K562 (cell line): ENCODE data around the gene TELO2. TPM values are rescaled to one million over a fixed set of nuclear protein-coding genes. Genes with fewer than 3 reads are reported as not detected.
A peak's percentile ranks its signal among the peaks of the same experiment; 100 is the strongest.

Experiments used
- ATAC-seq: fragments of 200-7000 bp; cut with Tn5 transposase; 3 replicates; pipeline ENCODE4 v1.9.1; 2020; ENCODE audit warnings: moderate library complexity
- BruUV-seq: library from RNA; stranded (reverse); fragments of 400-500 nt; replicated peaks from 2 replicates; lab custom pipeline; 2021; lab: Mats Ljungman, UMichigan
- CTCF ChIA-PET: fragments of 300-600 bp; formaldehyde crosslinking; extraction: SDS; loops from one replicate; lab custom pipeline; 2021; ENCODE audit warnings: low intra/inter-chr PET ratio; lab: Yijun Ruan, JAX
- POLR2A ChIA-PET: fragments of 300-600, 350-650 bp; sonication (Branson Sonifier 250); formaldehyde crosslinking; extraction: SDS; loops from one replicate; lab custom pipeline; 2021; ENCODE audit warnings: antibody characterized with exemption, inconsistent platforms; lab: Yijun Ruan, JAX
- DNase-seq, 4 experiments: peaks; one replicate each; pipeline versions ENCODE4 v3.0.0 to v3.0.0-alpha.2; 2011 to 2018; ENCODE audit warnings: low spot score in 3 of 4, mixed read lengths in 3 of 4; ENCODE audit errors: extremely low read depth in 1 of 4
- FAIRE-seq: peaks from 2 replicates; lab custom pipeline; 2011; peaks lifted over from hg19 to GRCh38; lab: Jason Lieb, UNC
- H2AFZ ChIP-seq: 2 replicates; pipeline ENCODE4 v1.6.0; 2011; ENCODE audit warnings: low read depth, low read length, control low read depth, inconsistent platforms
- H3K27ac ChIP-seq: fragments of 200-600 bp; 3 replicates; pipeline ENCODE4 v1.8.0; 2011; ENCODE audit warnings: low read depth, mild to moderate bottlenecking, control low read depth, inconsistent platforms, low read length, moderate library complexity, mixed read lengths; ENCODE audit errors: extremely low read depth
- H3K27me3 ChIP-seq, 2 experiments: fragments of 300-600 bp in 1 of 2; 2 replicates in 1 of 2; 3 replicates in 1 of 2; pipeline versions ENCODE4 v1.6.0 to v1.8.0; 2011; ENCODE audit warnings: inconsistent platforms in 2 of 2, low read length in 2 of 2, mild to moderate bottlenecking in 1 of 2, mixed read lengths in 1 of 2, moderate library complexity in 1 of 2; ENCODE audit not compliant: control insufficient read depth in 2 of 2, insufficient read depth in 2 of 2
- H3K36me3 ChIP-seq: fragments of 300-600 bp; 3 replicates; pipeline ENCODE4 v1.8.0; 2011; ENCODE audit warnings: mild to moderate bottlenecking, low read length, inconsistent platforms; ENCODE audit not compliant: control insufficient read depth, insufficient read depth
- H3K4me1 ChIP-seq, 2 experiments: fragments of 200-600 bp in 1 of 2; replicated peaks in 1 of 2; 2 replicates in 1 of 2; 3 replicates in 1 of 2; pipeline versions ENCODE4 v1.5.1 to v1.8.0; 2011; ENCODE audit warnings: inconsistent platforms in 2 of 2, low read length in 2 of 2, mild to moderate bottlenecking in 1 of 2, mixed read lengths in 1 of 2, moderate library complexity in 1 of 2; ENCODE audit not compliant: control insufficient read depth in 2 of 2, insufficient read depth in 2 of 2
- H3K4me2 ChIP-seq: 2 replicates; pipeline ENCODE4 v1.6.1; 2011; ENCODE audit warnings: low read length, control low read depth, inconsistent platforms, mixed read lengths; ENCODE audit not compliant: insufficient read depth
- H3K4me3 ChIP-seq: fragments of 200-600 bp; sonication (generic), shearing (Covaris generic); 2 replicates; pipeline ENCODE4 v1.5.1; 2016; ENCODE audit warnings: control low read depth, inconsistent platforms
- H3K79me2 ChIP-seq: fragments of 200-600 bp; 3 replicates; pipeline ENCODE4 v1.8.0; 2011; ENCODE audit warnings: low read length, inconsistent platforms; ENCODE audit not compliant: control insufficient read depth, insufficient read depth
- H3K9ac ChIP-seq, 2 experiments: 2 replicates each; pipeline versions ENCODE4 v1.6.0 to v1.6.1; 2011; ENCODE audit warnings: low read depth in 2 of 2, low read length in 2 of 2, control low read depth in 1 of 2, inconsistent platforms in 1 of 2, mild to moderate bottlenecking in 1 of 2, mixed read lengths in 1 of 2; ENCODE audit not compliant: insufficient read depth in 1 of 2
- H3K9me1 ChIP-seq: one replicate; pipeline ENCODE4 v1.6.0; 2011; ENCODE audit warnings: inconsistent platforms, mild to moderate bottlenecking, low read length, moderate library complexity; ENCODE audit not compliant: control insufficient read depth, insufficient read depth
- H3K9me3 ChIP-seq: replicated peaks from 2 replicates; pipeline ENCODE4 v1.5.1; 2011; ENCODE audit warnings: low read depth, low read length, inconsistent platforms; ENCODE audit not compliant: control insufficient read depth, insufficient read depth
- H4K20me1 ChIP-seq: replicated peaks from 2 replicates; pipeline ENCODE4 v1.6.1; 2011; ENCODE audit warnings: low read length, inconsistent platforms, mixed read lengths; ENCODE audit not compliant: control insufficient read depth, insufficient read depth
- CHD2 ChIP-seq: IDR thresholded peaks from 2 replicates; pipeline ENCODE4 v1.6.1; 2011; ENCODE audit warnings: low read depth, low read length
- GATA2 ChIP-seq: sonication (generic); formaldehyde crosslinking; IDR thresholded peaks from 2 replicates; pipeline ENCODE4 v1.4.0; 2020; ENCODE audit warnings: mild to moderate bottlenecking, missing genetic modification reagents
- HNRNPH1 ChIP-seq: fragments of 200-400 bp; formaldehyde crosslinking; optimal IDR thresholded peaks from 2 replicates; pipeline ENCODE3; 2017; ENCODE audit warnings: low read depth, mild to moderate bottlenecking, low read length, moderate library complexity
- KHSRP ChIP-seq: fragments of 450-650 bp; IDR thresholded peaks from 2 replicates; pipeline ENCODE4 v1.6.1; 2017
- NFRKB ChIP-seq: fragments of 450-650 bp; IDR thresholded peaks from 2 replicates; pipeline ENCODE4 v1.6.1; 2016; ENCODE audit warnings: low read depth
- NKRF ChIP-seq: fragments of 450-650 bp; IDR thresholded peaks from 2 replicates; pipeline ENCODE4 v1.6.1; 2016; ENCODE audit warnings: borderline replicate concordance
- STAT5B ChIP-seq: fragments of 250-450 bp; sonication (Bioruptor Pico); IDR thresholded peaks from 2 replicates; pipeline ENCODE4 v1.8.0; 2021; ENCODE audit warnings: mild to moderate bottlenecking, inconsistent platforms
- ZNF197 ChIP-seq: fragments of 200-800 bp; sonication (Bioruptor generic); IDR thresholded peaks from 2 replicates; pipeline ENCODE4 v1.6.1; 2016; ENCODE audit warnings: low read depth, missing genetic modification characterization, missing compliant biosample characterization
- ZNF263 ChIP-seq: sonication (generic); formaldehyde crosslinking; IDR thresholded peaks from 2 replicates; pipeline ENCODE4 v1.8.0; 2022; ENCODE audit warnings: mild to moderate bottlenecking, missing genetic modification reagents, borderline replicate concordance
- ZNF398 ChIP-seq: fragments of 250-450 bp; sonication (Bioruptor Pico); IDR thresholded peaks from 2 replicates; pipeline ENCODE4 v1.8.0; 2021; ENCODE audit warnings: moderate library complexity, mild to moderate bottlenecking, inconsistent platforms
- ZNF584 ChIP-seq: fragments of 200-800 bp; sonication (Bioruptor generic); IDR thresholded peaks from 2 replicates; pipeline ENCODE4 v1.6.1; 2016; ENCODE audit warnings: low read depth, mild to moderate bottlenecking, missing genetic modification characterization, missing compliant biosample characterization
- ZNF76 ChIP-seq: fragments of 250-450 bp; sonication (Bioruptor Pico); IDR thresholded peaks from 2 replicates; pipeline ENCODE4 v1.4.0; 2020; ENCODE audit warnings: mild to moderate bottlenecking, moderate library complexity, borderline replicate concordance
- ZNF830 ChIP-seq: fragments of 250-450 bp; sonication (Bioruptor Pico); IDR thresholded peaks from 2 replicates; pipeline ENCODE4 v1.5.0; 2021; ENCODE audit warnings: mild to moderate bottlenecking
- WGBS: fragments of 100-300 bp; shearing (Covaris generic); methylation state at CpG from one replicate; pipeline ENCODE4 v1.1.6; 2016; ENCODE audit warnings: low coverage, mixed read lengths; ENCODE audit not compliant: insufficient coverage; ENCODE audit errors: missing lambda C conversion rate; 5-methylcytosine and 5-hydroxymethylcytosine counted together
- in situ Hi-C: fragments of 300-500 bp; cut with MboI; formaldehyde crosslinking; loops from 4 replicates; pipeline ENCODE4 v1.15.0; 2018; ENCODE audit warnings: inconsistent platforms, mixed read lengths
- intact Hi-C: fragments of 100-400 bp; cut with micrococcal nuclease; formaldehyde crosslinking; loops from 2 replicates; pipeline ENCODE4 v1.14.2; 2022
- polyA plus RNA-seq, 8 experiments: library from polyadenylated mRNA; depleted of rRNA in 4 of 8; stranded (reverse) in 5 of 8; unstranded in 3 of 8; fragments of >200 nt; fragmentation: Nextera tagmentation in 2 of 8; fragmentation: Illumina TruSeq in 1 of 8; extraction: Ambion mirVana in 2 of 8; extraction: Trizol in 1 of 8; gene quantifications; 2 replicates each; pipeline versions ENCODE4 v1.2.1 to v1.2.3, GENCODE V29; 2011 to 2014; ENCODE audit warnings: inconsistent platforms in 1 of 8, missing spikeins in 1 of 8
- total RNA-seq, 7 experiments: library from RNA; depleted of rRNA in 6 of 7; stranded (reverse); fragments of >200 nt in 6 of 7; fragmentation: Illumina TruSeq in 2 of 7; extraction: Trizol in 2 of 7; gene quantifications; 2 replicates each; pipeline versions ENCODE4 v1.2.1 to v1.2.3, GENCODE V29; 2011 to 2021; ENCODE audit warnings: low replicate concordance in 1 of 7

TELO2 gene
- total and polyA plus RNA-seq, 9 of the 15 experiments (the other 6 are each of a cell fraction or from before 2014, with no cell fraction given) = 0.51 to 91.8 (median 14.5) TPM

GRCh38 chr16:1452530-1452929 lies 40.6 kb upstream of the TELO2 start:
- intact Hi-C loops = no loop called here
- H3K4me1 ChIP-seq = peaks cover 0 to 17% of the 10 kb centered on the region in 2 experiments; a peak in 2 of 5 replicates
- no peak overlapping the region; a peak in 1 of 4 replicates for H3K9ac ChIP-seq
- FAIRE-seq (no peak), DNase-seq (no peak), ATAC-seq (no peak)
- H4K20me1 ChIP-seq = no peaks in the 10 kb centered on the region
- in situ Hi-C loops = no loop called here
- BruUV-seq = no TSS peak
- H3K9me3 ChIP-seq = no peaks in the 10 kb centered on the region
- WGBS = 86% methylated on average over 8 of the region's 20 CpGs
- ChIA-PET CTCF (no interaction called here), POLR2A (no interaction called here)
- H3K9me1 ChIP-seq = peaks cover 2% of the 10 kb centered on the region
- H3K27me3 ChIP-seq = no peaks in the 10 kb centered on the region
- TF ChIP-seq ZNF584 (no peak), ZNF197 (CRISPR knock-in tag) (no peak)
- no peaks in the 10 kb centered on the region for H3K79me2 ChIP-seq
- peaks cover 81% of the 10 kb centered on the region; the same call in 2 of the 3 replicates for H3K36me3 ChIP-seq
- no peak overlapping the region for H3K27ac ChIP-seq
- H3K4me2 ChIP-seq = no peak overlapping the region
- no peak overlapping the region for H3K4me3 ChIP-seq
- no peak overlapping the region for H2AFZ ChIP-seq

GRCh38 chr16:1453316-1453715 lies 39.8 kb upstream of the TELO2 start:
- H3K4me3 ChIP-seq = no peak overlapping the region
- no peak overlapping the region for H3K27ac ChIP-seq
- no peak overlapping the region for H2AFZ ChIP-seq
- in situ Hi-C loops (no loop called here), intact Hi-C loops (no loop called here)
- no peak overlapping the region; a peak in 1 of 4 replicates for H3K9ac ChIP-seq
- H3K27me3 ChIP-seq = no peaks in the 10 kb centered on the region
- BruUV-seq = TSS peak; percentile 31
- peaks cover 83% of the 10 kb centered on the region; the same call in 2 of the 3 replicates for H3K36me3 ChIP-seq
- 94% methylated on average over 13 of the region's 19 CpGs for WGBS
- ChIA-PET CTCF (interaction anchor here (0.6 kb wide), 1 partner anchor 659 kb away, joined by 3 read pairs; no protein-coding TSS in a partner anchor), POLR2A (interaction anchor here (1.4 kb wide), 1 partner anchor 9 kb away, joined by 4 read pairs; no protein-coding TSS in a partner anchor)
- no peak overlapping the region for H3K4me2 ChIP-seq
- no peaks in the 10 kb centered on the region for H3K9me3 ChIP-seq
- H4K20me1 ChIP-seq = no peaks in the 10 kb centered on the region
- no peak for FAIRE-seq
- no peaks in the 10 kb centered on the region for H3K79me2 ChIP-seq
- no peak for ATAC-seq
- H3K4me1 ChIP-seq = peaks cover 0 to 19% of the 10 kb centered on the region in 2 experiments; a peak in 2 of 5 replicates
- DNase-seq = no peak
- H3K9me1 ChIP-seq = peaks cover 2% of the 10 kb centered on the region
- TF ChIP-seq ZNF76 (CRISPR knock-in tag) (no peak), KHSRP (no peak), HNRNPH1 (no peak), NFRKB (no peak), ZNF263 (CRISPR knock-in tag) (no peak), ZNF830 (no peak), GATA2 (CRISPR knock-in tag) (no peak), NKRF (no peak), CHD2 (no peak), ZNF398 (CRISPR knock-in tag) (no peak), STAT5B (no peak)
